HEK293T (cell line): Measurements from ENCODE around the gene LANCL2.

Experiments
- CTCF ChIA-PET: fragments of 350-600 bp; formaldehyde crosslinking; extraction: SDS; loops from one replicate; lab custom pipeline; 2021; ENCODE audit warnings: antibody characterized with exemption, inconsistent platforms; lab: Yijun Ruan, JAX
- POLR2A ChIA-PET: fragments of 350-600 bp; formaldehyde crosslinking; extraction: SDS; loops from one replicate; lab custom pipeline; 2020; ENCODE audit warnings: antibody characterized with exemption, inconsistent platforms; lab: Yijun Ruan, JAX
- DNase-seq: peaks from one replicate; pipeline ENCODE4 v3.0.0; 2012; ENCODE audit warnings: mixed read lengths; ENCODE audit errors: extremely low spot score
- ARNT ChIP-seq: fragments of 450-650 bp; IDR thresholded peaks from 2 replicates; pipeline ENCODE4 v1.6.1; 2017; ENCODE audit warnings: mild to moderate bottlenecking
- BHLHE40 ChIP-seq: fragments of 450-650 bp; IDR thresholded peaks from 2 replicates; pipeline ENCODE4 v1.6.1; 2016; ENCODE audit warnings: mild to moderate bottlenecking, moderate library complexity, borderline replicate concordance
- CTBP1 ChIP-seq: fragments of 450-650 bp; IDR thresholded peaks from 2 replicates; pipeline ENCODE4 v1.6.1; 2016; ENCODE audit warnings: borderline replicate concordance
- ELF4 ChIP-seq: fragments of 450-650 bp; IDR thresholded peaks from 2 replicates; pipeline ENCODE4 v1.6.1; 2017; ENCODE audit warnings: antibody characterized with exemption
- FOXA1 ChIP-seq: fragments of 450-650 bp; IDR thresholded peaks from 2 replicates; pipeline ENCODE4 v1.6.1; 2016; ENCODE audit warnings: mild to moderate bottlenecking
- FOXK2 ChIP-seq: fragments of 450-650 bp; IDR thresholded peaks from 2 replicates; pipeline ENCODE4 v1.6.1; 2016; ENCODE audit warnings: mild to moderate bottlenecking
- FOXM1 ChIP-seq: fragments of 450-650 bp; IDR thresholded peaks from 2 replicates; pipeline ENCODE4 v1.6.1; 2017; ENCODE audit warnings: mild to moderate bottlenecking, borderline replicate concordance
- HDGF ChIP-seq: fragments of 450-650 bp; IDR thresholded peaks from 2 replicates; pipeline ENCODE4 v1.6.1; 2017; ENCODE audit warnings: antibody characterized with exemption, borderline replicate concordance
- L3MBTL2 ChIP-seq: fragments of 450-650 bp; conservative IDR thresholded peaks from 2 replicates; pipeline ENCODE4 v1.6.1; 2016; ENCODE audit warnings: mild to moderate bottlenecking
- LEF1 ChIP-seq: fragments of 450-650 bp; IDR thresholded peaks from 2 replicates; pipeline ENCODE4 v1.6.1; 2017; ENCODE audit warnings: mild to moderate bottlenecking, borderline replicate concordance
- NFRKB ChIP-seq: fragments of 450-650 bp; IDR thresholded peaks from 2 replicates; pipeline ENCODE4 v1.6.1; 2016; ENCODE audit warnings: mild to moderate bottlenecking, moderate library complexity
- SP1 ChIP-seq: fragments of 450-650 bp; IDR thresholded peaks from 2 replicates; pipeline ENCODE4 v1.6.1; 2017
- SUZ12 ChIP-seq: fragments of 450-650 bp; IDR thresholded peaks from 2 replicates; pipeline ENCODE4 v1.6.1; 2016; ENCODE audit warnings: mild to moderate bottlenecking
- TARDBP ChIP-seq: fragments of 450-650 bp; IDR thresholded peaks from 2 replicates; pipeline ENCODE4 v1.6.1; 2016
- ZNF384 ChIP-seq: fragments of 450-650 bp; IDR thresholded peaks from 2 replicates; pipeline ENCODE4 v1.6.1; 2016
- TF ChIP-seq, protein P1 (sequence below): fragments of 450-650 bp; IDR thresholded peaks from 2 replicates; pipeline ENCODE4 v1.6.1; 2016

LANCL2 gene

GRCh38 chr7:55365675-55366460, 731 bp downstream of the LANCL2 start:
- POLR2A ChIA-PET: interaction anchor here (0.5 to 2.4 kb wide), 25 partner anchors 9 to 740 kb away, joined by 3 to 13 read pairs (median 3); partner anchors contain the start of gene SEC61G
- TF ChIP-seq SP1 (no peak), ELF4 (peak; percentile 64), L3MBTL2 (no peak; the same call in none of the 2 replicates), BHLHE40 (peak; percentile 72), FOXK2 (no peak), FOXA1 (no peak)
- DNase-seq: peak; percentile 89
- CTCF ChIA-PET: interaction anchor here (0.9 kb wide), 1 partner anchor 111 kb away, joined by 5 read pairs; no protein-coding TSS in a partner anchor

GRCh38 chr7:55366461-55367070, 1.4 kb downstream of the LANCL2 start:
- DNase-seq: peak; percentile 19
- TF ChIP-seq NFRKB (no peak), BHLHE40 (no peak), HDGF (no peak)
- TF ChIP-seq, protein P1, sequence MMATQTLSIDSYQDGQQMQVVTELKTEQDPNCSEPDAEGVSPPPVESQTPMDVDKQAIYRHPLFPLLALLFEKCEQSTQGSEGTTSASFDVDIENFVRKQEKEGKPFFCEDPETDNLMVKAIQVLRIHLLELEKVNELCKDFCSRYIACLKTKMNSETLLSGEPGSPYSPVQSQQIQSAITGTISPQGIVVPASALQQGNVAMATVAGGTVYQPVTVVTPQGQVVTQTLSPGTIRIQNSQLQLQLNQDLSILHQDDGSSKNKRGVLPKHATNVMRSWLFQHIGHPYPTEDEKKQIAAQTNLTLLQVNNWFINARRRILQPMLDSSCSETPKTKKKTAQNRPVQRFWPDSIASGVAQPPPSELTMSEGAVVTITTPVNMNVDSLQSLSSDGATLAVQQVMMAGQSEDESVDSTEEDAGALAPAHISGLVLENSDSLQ: no peak
- ChIA-PET CTCF (interaction anchor here (0.9 kb wide), 1 partner anchor 111 kb away, joined by 5 read pairs; no protein-coding TSS in a partner anchor), POLR2A (interaction anchor here (0.5 to 2.4 kb wide), 23 partner anchors 8 to 739 kb away, joined by 3 to 13 read pairs (median 3); partner anchors contain the start of gene SEC61G)

GRCh38 chr7:55367283-55367840, 2.2 kb downstream of the LANCL2 start:
- CTCF ChIA-PET: no interaction called here
- no peak for DNase-seq
- POLR2A ChIA-PET: interaction anchor here (2.4 kb wide), 1 partner anchor 79 kb away, joined by 6 read pairs; no protein-coding TSS in a partner anchor
- TF ChIP-seq NFRKB (no peak), LEF1 (no peak), ZNF384 (no peak), BHLHE40 (no peak), FOXM1 (no peak)

DNA sequence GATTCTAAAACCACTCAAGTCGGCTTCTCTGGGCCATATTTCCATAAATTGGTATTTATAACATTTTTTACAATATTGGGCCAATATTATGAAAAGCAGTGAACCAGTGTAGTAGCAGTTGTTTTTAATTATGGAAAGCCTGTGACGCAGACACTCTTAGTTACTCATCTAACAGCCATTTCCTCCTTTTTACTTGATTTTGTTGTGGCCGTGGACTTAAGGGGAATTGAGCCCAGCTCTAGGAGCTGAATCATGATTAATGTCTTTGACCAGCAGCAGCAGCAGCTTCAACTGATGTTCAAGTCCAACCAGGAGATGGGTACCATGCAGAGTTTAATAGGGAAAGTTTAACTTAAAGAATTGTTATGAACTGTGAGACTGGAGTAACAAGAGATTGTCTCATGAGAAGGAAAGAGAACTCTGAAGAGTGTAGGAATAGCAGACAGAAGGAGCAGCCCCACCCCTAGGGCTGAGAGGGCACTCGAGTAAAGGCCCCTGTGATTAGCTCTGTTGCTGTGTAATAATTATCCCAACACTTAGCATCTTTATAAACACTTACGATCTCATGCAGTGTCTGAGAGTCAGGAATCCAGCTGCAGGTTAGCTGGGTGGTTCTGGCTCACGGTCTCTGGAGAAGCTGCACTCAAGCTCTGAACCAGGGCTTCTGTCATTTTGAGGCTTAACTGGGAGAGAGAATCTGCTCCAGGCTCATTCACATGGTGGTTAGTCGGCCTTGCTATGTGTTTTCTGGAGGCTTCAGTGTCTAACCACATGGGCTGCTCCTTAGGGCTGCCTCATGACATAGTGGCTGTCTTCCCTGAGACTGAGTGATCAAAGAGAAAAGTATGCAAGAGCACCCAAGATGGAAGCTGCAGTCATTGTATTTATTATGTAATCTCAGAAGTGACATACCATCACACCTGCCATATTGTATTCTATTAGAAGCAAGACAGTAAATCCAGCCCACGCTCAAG, 4.6 kb downstream of the LANCL2 start:
- CTCF ChIA-PET: no interaction called here
- no peak for TF ChIP-seq BHLHE40
- TF ChIP-seq TARDBP: no peak
- TF ChIP-seq LEF1: no peak
- TF ChIP-seq L3MBTL2: no peak
- TF ChIP-seq ARNT: no peak
- TF ChIP-seq, protein P1: no peak
- no peak for TF ChIP-seq HDGF
- no peak for TF ChIP-seq FOXK2
- no peak for TF ChIP-seq ELF4
- no peak for TF ChIP-seq CTBP1
- TF ChIP-seq SP1: no peak
- no peak for TF ChIP-seq FOXA1
- TF ChIP-seq NFRKB: no peak
- no peak for TF ChIP-seq SUZ12
- TF ChIP-seq FOXM1: no peak
- no peak for TF ChIP-seq ZNF384
- POLR2A ChIA-PET: no interaction called here

DNA sequence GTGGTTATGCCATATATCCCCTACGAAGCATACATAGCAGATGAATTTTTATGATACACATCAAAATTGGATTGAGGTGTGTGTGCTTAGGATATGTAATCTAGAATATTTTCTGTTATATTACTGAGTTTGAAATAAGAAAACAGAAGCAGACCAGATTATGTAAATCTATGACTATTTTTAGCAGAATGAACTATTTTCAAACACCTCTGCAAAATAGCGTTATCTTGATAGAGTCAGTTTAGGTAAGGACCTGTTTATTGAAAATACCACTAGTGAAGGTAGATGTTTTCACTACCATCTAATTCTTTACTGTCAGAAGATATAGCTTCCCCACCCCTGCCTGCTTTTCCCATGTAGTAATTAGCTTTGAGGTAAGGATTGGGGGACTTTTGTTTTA, 9.1 kb downstream of the LANCL2 start:
- DNase-seq: no peak
- POLR2A ChIA-PET: interaction anchor here (2.1 kb wide), 1 partner anchor 8 kb away, joined by 13 read pairs; the partner anchor contains the start of gene LANCL2
- TF ChIP-seq ARNT: no peak
- no peak for TF ChIP-seq L3MBTL2
- TF ChIP-seq FOXK2: no peak
- no peak for TF ChIP-seq SP1
- TF ChIP-seq, protein P1: no peak
- no peak for TF ChIP-seq SUZ12
- no peak for TF ChIP-seq NFRKB
- TF ChIP-seq TARDBP: no peak
- TF ChIP-seq HDGF: no peak
- TF ChIP-seq FOXM1: no peak
- no peak for TF ChIP-seq CTBP1
- no peak for TF ChIP-seq FOXA1
- no peak for TF ChIP-seq BHLHE40
- TF ChIP-seq ELF4: no peak
- TF ChIP-seq LEF1: no peak
- TF ChIP-seq ZNF384: no peak
- CTCF ChIA-PET: no interaction called here

More for the DNA sequence above, 4.6 kb downstream of the LANCL2 start:
- no peak for DNase-seq
